HG03139 (cell line): ENCODE data around the gene CC2D2B.

Source experiments
- ATAC-seq: cut with Tn5 transposase; IDR thresholded peaks from one replicate; pipeline ENCODE4 v1.9.1; 2021; ENCODE audit not compliant: unreplicated experiment

CC2D2B gene

DNA sequence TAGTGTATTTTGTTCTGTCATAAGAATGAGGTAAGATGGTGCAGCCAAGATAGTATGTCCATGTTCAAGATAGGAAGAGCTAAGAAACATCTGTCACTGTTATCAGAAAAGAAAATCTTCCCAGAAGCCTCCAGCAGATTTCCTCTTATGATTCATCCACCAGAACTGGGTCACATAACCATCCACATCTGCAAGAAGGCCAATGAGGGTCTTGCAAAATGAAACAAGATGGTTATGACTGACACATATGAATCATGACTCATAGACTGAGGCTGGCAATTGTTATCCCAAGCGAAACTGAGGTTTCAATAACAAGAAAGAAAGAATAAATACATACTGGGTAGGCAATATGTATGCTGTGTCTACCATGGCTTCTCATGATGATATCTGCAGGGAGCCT, 165.9 kb downstream of the CC2D2B start:
- no peak for ATAC-seq

DNA sequence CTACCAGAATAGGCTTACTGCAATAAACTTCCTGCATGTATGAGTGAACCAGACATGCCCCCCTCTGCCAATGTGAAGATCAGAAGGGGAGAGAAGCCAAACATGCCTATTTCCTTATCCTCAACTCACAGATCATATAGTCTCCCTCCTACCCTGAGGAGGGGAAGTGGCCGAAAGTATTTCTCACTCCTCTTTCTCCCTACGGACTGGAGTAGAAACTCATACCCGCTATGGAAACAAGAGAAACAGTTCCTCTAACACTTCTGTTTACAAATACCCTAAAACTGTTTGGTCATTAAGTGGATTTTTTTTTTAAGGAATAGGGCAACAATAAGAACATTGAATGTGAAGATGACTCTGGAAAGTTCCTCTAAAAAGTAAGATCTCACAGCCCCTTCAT, 167.0 kb downstream of the CC2D2B start:
- ATAC-seq = no peak

DNA sequence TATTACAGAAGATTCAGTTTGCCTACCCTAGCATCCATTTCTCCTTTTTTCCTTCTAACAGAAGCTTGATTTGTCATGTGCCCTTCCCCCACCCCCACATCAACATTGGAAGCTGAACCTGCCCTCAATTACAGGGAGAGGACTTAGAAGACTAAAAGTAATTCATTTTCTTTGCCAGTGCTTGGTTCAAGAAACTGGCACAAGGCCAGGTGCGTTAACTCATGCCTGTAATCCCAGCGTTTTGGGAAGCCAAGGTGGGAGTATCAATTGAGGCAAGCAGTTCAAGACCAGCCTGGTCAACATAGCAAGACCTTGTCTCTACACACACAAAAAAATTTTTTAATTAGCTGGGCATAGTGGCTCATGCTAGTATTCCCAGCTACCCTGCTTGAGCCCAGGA, 168.2 kb downstream of the CC2D2B start:
- ATAC-seq = no peak

DNA sequence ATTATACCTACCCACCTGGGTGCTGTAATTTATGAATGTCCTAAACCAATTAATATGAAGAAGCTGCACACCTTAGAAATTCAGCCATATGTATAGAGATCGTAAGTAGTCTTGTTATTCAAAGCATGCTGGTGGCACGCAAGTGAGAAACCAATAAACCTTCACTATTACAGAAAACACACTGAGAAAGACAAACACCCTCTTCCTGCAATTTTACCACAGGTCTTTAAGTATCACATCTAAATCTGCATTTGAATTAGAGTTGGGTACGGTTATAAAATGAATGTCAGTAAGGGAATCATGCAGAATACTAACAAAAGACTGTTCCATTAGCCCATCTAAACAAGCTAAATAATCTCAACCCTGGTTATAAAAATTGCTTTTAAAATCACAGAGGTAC, 169.4 kb downstream of the CC2D2B start:
- no peak for ATAC-seq

DNA sequence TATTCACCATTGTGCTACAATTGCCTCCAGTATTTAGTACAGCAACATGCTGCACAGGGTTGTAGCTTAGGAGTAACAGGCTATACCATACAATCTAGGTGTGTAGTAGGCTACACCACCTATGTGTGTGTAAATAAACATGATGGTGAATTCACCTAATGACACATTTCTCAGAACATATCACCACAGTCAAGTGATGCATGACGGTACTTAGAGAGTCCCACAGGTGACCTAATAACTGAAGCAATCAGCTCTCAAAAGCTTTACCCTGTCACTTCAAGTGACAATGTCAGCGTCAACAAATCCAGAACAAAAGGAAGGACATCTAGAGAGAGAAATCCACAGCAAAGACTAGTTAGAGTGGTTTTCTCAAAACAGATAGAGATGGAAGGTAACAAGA, 174.4 kb downstream of the CC2D2B start:
- no peak for ATAC-seq
